ENCODE results near the gene TRPM2. TPM values are rescaled to one million over a fixed set of nuclear protein-coding genes. Genes with fewer than 3 reads are reported as not detected.

The TRPM2 gene
- total and polyA plus RNA-seq, 2 of the 8 experiments (the other 6 are each of a cell fraction or from before 2014, with no cell fraction given) = 0.27 to 0.28 TPM

- H2BK5ac ChIP-seq (ENCODE audit: low read depth, low read length) = no peak overlapping the region
- no peak overlapping the region for H4K5ac ChIP-seq (ENCODE audit: insufficient read length, low read depth, low read length)
- peak overlapping the region; percentile 21; the same call in 1 of the 2 replicates for H4K8ac ChIP-seq (ENCODE audit: extremely low read depth, insufficient read depth, low read length)
- H2AK5ac ChIP-seq (ENCODE audit: low read depth, low read length) = no peak overlapping the region
- H3K14ac ChIP-seq (ENCODE audit: insufficient read length) = no peak overlapping the region
- H3K4ac ChIP-seq (replicated peaks; ENCODE audit: insufficient read length, low read depth, low read length) = no peak overlapping the region
- H3K36me3 ChIP-seq (ENCODE audit: control insufficient read depth in 2 of 4, insufficient read depth in 4 of 4, low read length in 3 of 4) = no peaks in the 10 kb centered on the region
- H3K4me3 ChIP-seq (ENCODE audit: extremely low read depth in 1 of 4, insufficient read depth in 2 of 4, low read depth in 3 of 4, low read length in 4 of 4) = no peak overlapping the region
- no peak overlapping the region for H2BK120ac ChIP-seq (replicated peaks; ENCODE audit: low read depth, low read length)
- ChIA-PET POLR2A (ENCODE audit: partially characterized antibody) (interaction anchor here (0.7 to 1.2 kb wide), 2 partner anchors 11 to 27 kb away, joined by 3 read pairs; no protein-coding TSS in a partner anchor), CTCF (ENCODE audit: partially characterized antibody) (no interaction called here)
- H4K20me1 ChIP-seq (replicated peaks in 1 of 2; ENCODE audit: control insufficient read depth in 1 of 2, insufficient read depth in 2 of 2, low read length in 2 of 2) = peaks cover 0 to 1% of the 10 kb centered on the region in 2 experiments
- H3K79me1 ChIP-seq (ENCODE audit: low read depth, low read length) = no peaks in the 10 kb centered on the region
- no peak overlapping the region for H2AFZ ChIP-seq (ENCODE audit: low read length)
- no peak overlapping the region for H3K27ac ChIP-seq (ENCODE audit: low read depth, low read length)
- peaks cover 2 to 5% of the 10 kb centered on the region in 2 experiments; a peak in 3 of 4 replicates for H3K9me3 ChIP-seq (ENCODE audit: insufficient read depth in 2 of 2, low read depth in 1 of 2, low read length in 1 of 2)
- no peak overlapping the region for H3K23ac ChIP-seq (ENCODE audit: insufficient read length)
- no peaks in the 10 kb centered on the region for H3K27me3 ChIP-seq (replicated peaks in 1 of 4; ENCODE audit: control insufficient read depth in 3 of 4, extremely low read depth in 1 of 4, insufficient read depth in 3 of 4, low read length in 3 of 4)
- H3K18ac ChIP-seq (ENCODE audit: extremely low read depth, low read length) = no peak overlapping the region
- H3K4me1 ChIP-seq (replicated peaks in 1 of 4; ENCODE audit: control insufficient read depth in 3 of 4, insufficient read depth in 4 of 4, low read length in 3 of 4) = no peaks in the 10 kb centered on the region; a peak in 2 of 7 replicates
- no peak overlapping the region for H3K56ac ChIP-seq (replicated peaks; ENCODE audit: insufficient read length, low read depth, low read length)
- H3K9ac ChIP-seq (replicated peaks in 1 of 4; ENCODE audit: extremely low read depth in 1 of 4, low read depth in 3 of 4, low read length in 3 of 4) = no peak overlapping the region
- H4K91ac ChIP-seq (replicated peaks; ENCODE audit: insufficient read length, low read length) = no peak overlapping the region
- H2BK20ac ChIP-seq (ENCODE audit: low read length) = no peak overlapping the region
- WGBS, 2 experiments (ENCODE audit: extremely low coverage in 1 of 2, insufficient coverage in 1 of 2, insufficient read length in 1 of 2, insufficient replicate concordance in 2 of 2, low coverage in 1 of 2, low lambda C conversion rate in 2 of 2, missing lambda C conversion rate in 1 of 2) = 92% methylated on average over 25 of the region's 30 CpGs; no CpG with 5 or more reads in 1 of the 2 experiments
- TF ChIP-seq E2F6 (IDR thresholded peaks at IDR 0.05) (no peak), RFX5 (IDR thresholded peaks at IDR 0.05; ENCODE audit: borderline replicate concordance, low read depth, low read length) (no peak), GTF2F1 (IDR thresholded peaks at IDR 0.05; ENCODE audit: borderline replicate concordance, low read depth, low read length) (no peak), HDAC2 (IDR thresholded peaks at IDR 0.05; ENCODE audit: borderline replicate concordance in 1 of 2, low read depth in 2 of 2, low read length in 2 of 2) (no peak), YY1 (IDR thresholded peaks at IDR 0.05; ENCODE audit: low read depth, low read length) (no peak), BACH1 (IDR thresholded peaks at IDR 0.05; ENCODE audit: low read length) (no peak), ASH2L (IDR thresholded peaks at IDR 0.05; ENCODE audit: low read length) (no peak), SIN3A (conservative IDR thresholded peaks at IDR 0.05 in 1 of 2, IDR thresholded peaks at IDR 0.05 in 1 of 2; ENCODE audit: low read depth in 1 of 2, low read length in 2 of 2) (no peak), POU5F1 (IDR thresholded peaks at IDR 0.05; ENCODE audit: low read depth, low read length) (no peak), EP300 (IDR thresholded peaks at IDR 0.05; ENCODE audit: borderline replicate concordance in 1 of 2, low read depth in 2 of 2, low read length in 2 of 2) (no peak), EGR1 (IDR thresholded peaks at IDR 0.05; ENCODE audit: borderline replicate concordance, low read depth, low read length) (no peak)
- FAIRE-seq (no peak), DNase-seq (ENCODE audit: low read depth in 1 of 2, low spot score in 2 of 2) (no peak)
- no peak overlapping the region for H2BK12ac ChIP-seq (ENCODE audit: low read depth, low read length)
- no peak overlapping the region for H3K4me2 ChIP-seq (ENCODE audit: insufficient read depth in 1 of 2, low read depth in 2 of 2, low read length in 2 of 2)
- H3K23me2 ChIP-seq (ENCODE audit: low read depth, low read length) = peaks cover 2% of the 10 kb centered on the region; the same call in 1 of the 2 replicates
- no peak overlapping the region for H2BK15ac ChIP-seq (ENCODE audit: low read length)
- H3K79me2 ChIP-seq (ENCODE audit: control insufficient read depth in 1 of 2, insufficient read depth in 2 of 2, low read length in 2 of 2) = no peaks in the 10 kb centered on the region
These were observed 71.3 kb downstream of the TRPM2 start for GRCh38 chr21:44424608-44425306.

All from H1 (cell line).